Astrocyte of the spinal cord (primary cell): ENCODE results near the gene LSS.

Experiments used
- DNase-seq: peaks from one replicate; pipeline ENCODE4 v3.0.0; 2011; ENCODE audit warnings: low read depth, low spot score
- H3K4me3 ChIP-seq: 2 replicates; pipeline ENCODE4 v1.5.1; 2011; ENCODE audit warnings: low read depth, mild to moderate bottlenecking, low read length, moderate library complexity
- in situ Hi-C: cut with HindIII; loops from 2 replicates; pipeline ENCODE4 v1.10.0; 2017; ENCODE audit warnings: low sequenced_read_pairs
- TF ChIP-seq, protein P1 (sequence below): IDR thresholded peaks from 2 replicates; pipeline ENCODE4 v1.5.1; 2012; ENCODE audit warnings: low read depth, mild to moderate bottlenecking, low read length, inconsistent platforms

LSS gene

GRCh38 chr21:46239817-46240325 lies 11.3 kb upstream of the LSS start:
- in situ Hi-C loops: no loop called here
- TF ChIP-seq, protein P1, sequence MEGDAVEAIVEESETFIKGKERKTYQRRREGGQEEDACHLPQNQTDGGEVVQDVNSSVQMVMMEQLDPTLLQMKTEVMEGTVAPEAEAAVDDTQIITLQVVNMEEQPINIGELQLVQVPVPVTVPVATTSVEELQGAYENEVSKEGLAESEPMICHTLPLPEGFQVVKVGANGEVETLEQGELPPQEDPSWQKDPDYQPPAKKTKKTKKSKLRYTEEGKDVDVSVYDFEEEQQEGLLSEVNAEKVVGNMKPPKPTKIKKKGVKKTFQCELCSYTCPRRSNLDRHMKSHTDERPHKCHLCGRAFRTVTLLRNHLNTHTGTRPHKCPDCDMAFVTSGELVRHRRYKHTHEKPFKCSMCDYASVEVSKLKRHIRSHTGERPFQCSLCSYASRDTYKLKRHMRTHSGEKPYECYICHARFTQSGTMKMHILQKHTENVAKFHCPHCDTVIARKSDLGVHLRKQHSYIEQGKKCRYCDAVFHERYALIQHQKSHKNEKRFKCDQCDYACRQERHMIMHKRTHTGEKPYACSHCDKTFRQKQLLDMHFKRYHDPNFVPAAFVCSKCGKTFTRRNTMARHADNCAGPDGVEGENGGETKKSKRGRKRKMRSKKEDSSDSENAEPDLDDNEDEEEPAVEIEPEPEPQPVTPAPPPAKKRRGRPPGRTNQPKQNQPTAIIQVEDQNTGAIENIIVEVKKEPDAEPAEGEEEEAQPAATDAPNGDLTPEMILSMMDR: no peak

DNA sequence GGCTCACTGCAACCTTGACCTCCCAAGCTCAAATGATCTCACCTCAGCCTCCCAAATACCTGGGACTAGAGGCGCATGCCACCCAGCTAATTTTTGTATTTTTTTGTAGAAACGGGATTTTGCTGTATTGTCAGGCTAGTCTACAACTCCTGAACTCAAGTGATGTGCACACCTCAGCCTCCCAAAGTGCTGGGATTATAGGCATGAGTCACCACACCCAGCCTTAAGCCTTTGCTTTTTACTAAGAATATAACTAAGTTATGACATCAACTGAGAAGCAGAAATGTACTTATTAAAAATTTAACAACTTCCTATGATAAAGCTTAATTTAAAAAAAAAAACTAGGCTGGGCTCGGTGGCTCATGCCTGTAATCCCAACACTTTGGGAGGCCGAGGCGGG lies 8.9 kb upstream of the LSS start:
- in situ Hi-C loops: no loop called here
- TF ChIP-seq, protein P1: no peak
- no peak for DNase-seq
- H3K4me3 ChIP-seq: no peak overlapping the region

More at GRCh38 chr21:46239817-46240325, 11.3 kb upstream of the LSS start:
- DNase-seq: no peak
- H3K4me3 ChIP-seq: no peak overlapping the region

- TF ChIP-seq, protein P1: no peak
- in situ Hi-C loops: no loop called here
- H3K4me3 ChIP-seq: no peak overlapping the region
- no peak for DNase-seq
These were observed 5.9 kb upstream of the LSS start for GRCh38 chr21:46234436-46234950.

DNA sequence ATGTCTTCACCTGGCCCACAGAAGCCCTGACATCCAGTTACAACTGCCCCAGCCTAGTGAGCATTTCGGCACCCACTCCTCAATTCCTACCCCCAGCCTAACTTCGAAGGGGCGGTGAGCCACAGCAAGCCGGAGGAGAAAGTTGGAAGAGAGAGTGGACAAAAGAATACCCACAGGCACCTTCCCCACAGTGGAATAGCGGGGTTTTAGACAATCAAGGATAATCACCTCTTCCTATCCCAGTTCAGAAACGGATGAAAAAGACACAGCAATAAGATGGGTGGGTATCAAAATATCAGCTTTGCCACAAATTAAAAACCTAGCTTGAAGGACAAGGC lies 1.3 kb upstream of the LSS start:
- no peak for DNase-seq
- TF ChIP-seq, protein P1: no peak
- peak overlapping the region; percentile 49 for H3K4me3 ChIP-seq
- in situ Hi-C loops: no loop called here

- peak overlapping the region; percentile 49 for H3K4me3 ChIP-seq
- in situ Hi-C loops: no loop called here
- TF ChIP-seq, protein P1: peak; percentile 67
- DNase-seq: no peak
These were observed 754 bp upstream of the LSS start for GRCh38 chr21:46229133-46229922.

GRCh38 chr21:46227811-46228344 lies 696 bp downstream of the LSS start:
- no peak for DNase-seq
- in situ Hi-C loops: no loop called here
- peak overlapping the region; percentile 84 for H3K4me3 ChIP-seq

More at GRCh38 chr21:46227811-46228344, 696 bp downstream of the LSS start:
- TF ChIP-seq, protein P1: no peak
